Measurements from ENCODE around the gene PILRB.
"Not testable (repeated sequence)": the region's sequence is repeated elsewhere in the genome, so short reads cannot be mapped to it uniquely, and the experiment has no call there.

GRCh38 chr7:100344124-100344559 lies 13.8 kb upstream of the PILRB start:
- not testable (repeated sequence) for TF ChIP-seq EZH2 (IDR thresholded peaks at IDR 0.05; ENCODE audit: insufficient read depth, poor library complexity, severe bottlenecking); EZH2phosphoT487 (IDR thresholded peaks at IDR 0.05; ENCODE audit: insufficient read depth, low read depth)
